HG03095 (cell line): Measurements from ENCODE around the gene RIN1.
"Not testable (repeated sequence)": the region's sequence is repeated elsewhere in the genome, so short reads cannot be mapped to it uniquely, and the experiment has no call there.

Experiments used
- ATAC-seq: cut with Tn5 transposase; IDR thresholded peaks from one replicate; pipeline ENCODE4 v1.9.1; 2021; ENCODE audit warnings: moderate library complexity; ENCODE audit not compliant: unreplicated experiment

Gene RIN1, protein sequence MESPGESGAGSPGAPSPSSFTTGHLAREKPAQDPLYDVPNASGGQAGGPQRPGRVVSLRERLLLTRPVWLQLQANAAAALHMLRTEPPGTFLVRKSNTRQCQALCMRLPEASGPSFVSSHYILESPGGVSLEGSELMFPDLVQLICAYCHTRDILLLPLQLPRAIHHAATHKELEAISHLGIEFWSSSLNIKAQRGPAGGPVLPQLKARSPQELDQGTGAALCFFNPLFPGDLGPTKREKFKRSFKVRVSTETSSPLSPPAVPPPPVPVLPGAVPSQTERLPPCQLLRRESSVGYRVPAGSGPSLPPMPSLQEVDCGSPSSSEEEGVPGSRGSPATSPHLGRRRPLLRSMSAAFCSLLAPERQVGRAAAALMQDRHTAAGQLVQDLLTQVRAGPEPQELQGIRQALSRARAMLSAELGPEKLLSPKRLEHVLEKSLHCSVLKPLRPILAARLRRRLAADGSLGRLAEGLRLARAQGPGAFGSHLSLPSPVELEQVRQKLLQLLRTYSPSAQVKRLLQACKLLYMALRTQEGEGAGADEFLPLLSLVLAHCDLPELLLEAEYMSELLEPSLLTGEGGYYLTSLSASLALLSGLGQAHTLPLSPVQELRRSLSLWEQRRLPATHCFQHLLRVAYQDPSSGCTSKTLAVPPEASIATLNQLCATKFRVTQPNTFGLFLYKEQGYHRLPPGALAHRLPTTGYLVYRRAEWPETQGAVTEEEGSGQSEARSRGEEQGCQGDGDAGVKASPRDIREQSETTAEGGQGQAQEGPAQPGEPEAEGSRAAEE

GRCh38 chr11:66336234-66337102 lies at the start of gene RIN1:
TSS of gene RIN1 (minus strand) at chr11:66336434. CDS start at chr11:66336402, 32 bp downstream.
- no peak for ATAC-seq

GRCh38 chr11:66384316-66384715 lies 48.1 kb upstream of the RIN1 start:
- ATAC-seq = not testable (repeated sequence)

- ATAC-seq = not testable (repeated sequence)
These were observed 44.0 kb upstream of the RIN1 start for GRCh38 chr11:66380264-66380663.

- ATAC-seq = not testable (repeated sequence)
These were observed 37.6 kb upstream of the RIN1 start for GRCh38 chr11:66373690-66374287.

DNA sequence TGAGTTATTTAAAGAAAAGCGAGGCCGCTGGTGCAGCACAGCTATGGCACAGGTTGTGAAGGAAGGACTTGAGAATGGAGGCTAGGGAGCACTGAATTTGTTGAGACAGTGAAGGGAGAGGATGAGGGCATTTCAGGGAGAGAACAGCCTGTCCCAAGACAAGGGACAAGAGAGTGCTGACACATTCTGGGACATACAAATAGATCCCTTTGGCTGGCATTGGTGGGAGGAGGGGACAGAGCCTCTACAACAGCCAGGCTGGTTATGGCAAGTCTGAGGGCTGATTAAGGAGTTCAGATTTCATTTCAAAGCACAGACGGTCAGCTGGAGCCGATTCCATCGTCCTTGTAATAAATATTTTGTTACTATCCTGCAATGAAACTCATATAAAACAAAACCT lies 37.0 kb upstream of the RIN1 start:
- no peak for ATAC-seq

DNA sequence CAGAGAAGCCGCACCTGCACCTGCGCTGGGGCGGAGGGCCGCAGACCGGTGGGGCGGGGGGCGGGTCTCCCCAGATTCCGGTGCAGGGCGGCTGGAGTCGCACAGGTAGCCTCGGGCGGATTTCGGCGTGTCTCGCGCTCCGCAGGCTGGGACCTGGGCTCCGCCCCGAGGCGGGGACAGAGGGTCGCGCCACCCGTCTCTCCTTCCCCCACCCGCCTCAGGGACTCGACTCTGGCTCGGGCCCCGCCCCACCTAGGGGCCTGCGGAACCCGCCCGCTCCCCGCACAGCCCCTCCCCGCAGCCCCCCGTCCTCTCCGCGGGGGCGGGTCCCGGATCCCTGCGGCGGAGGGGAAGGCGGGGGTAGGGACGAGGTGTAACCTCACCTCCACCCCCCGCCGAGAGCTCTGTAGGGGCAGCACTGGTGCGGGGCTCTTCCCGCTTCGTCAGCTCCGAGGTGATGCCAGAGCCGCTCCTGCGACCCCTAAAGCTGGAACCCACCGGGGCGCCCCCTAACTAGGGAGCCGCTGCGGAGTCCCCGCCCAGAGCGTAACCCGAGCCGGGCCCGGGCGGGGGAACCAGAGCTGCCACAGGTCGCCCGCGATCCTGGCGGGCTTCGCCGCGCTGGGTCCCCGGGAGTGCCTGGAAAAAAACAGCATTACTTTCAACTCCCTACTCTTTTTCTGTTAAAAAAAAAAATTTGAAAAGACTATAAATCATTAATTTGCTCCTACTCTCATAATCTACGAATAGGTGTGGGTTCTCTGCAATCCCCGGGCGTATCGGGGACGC lies 35.6 kb upstream of the RIN1 start, which contains the start of gene SLC29A2:
Gene SLC29A2, minus strand, starts transcription at position 134 of the 789 bp plus-strand sequence. CDS start 169 bp downstream, outside the sequence.
- peak; percentile 69 for ATAC-seq

DNA sequence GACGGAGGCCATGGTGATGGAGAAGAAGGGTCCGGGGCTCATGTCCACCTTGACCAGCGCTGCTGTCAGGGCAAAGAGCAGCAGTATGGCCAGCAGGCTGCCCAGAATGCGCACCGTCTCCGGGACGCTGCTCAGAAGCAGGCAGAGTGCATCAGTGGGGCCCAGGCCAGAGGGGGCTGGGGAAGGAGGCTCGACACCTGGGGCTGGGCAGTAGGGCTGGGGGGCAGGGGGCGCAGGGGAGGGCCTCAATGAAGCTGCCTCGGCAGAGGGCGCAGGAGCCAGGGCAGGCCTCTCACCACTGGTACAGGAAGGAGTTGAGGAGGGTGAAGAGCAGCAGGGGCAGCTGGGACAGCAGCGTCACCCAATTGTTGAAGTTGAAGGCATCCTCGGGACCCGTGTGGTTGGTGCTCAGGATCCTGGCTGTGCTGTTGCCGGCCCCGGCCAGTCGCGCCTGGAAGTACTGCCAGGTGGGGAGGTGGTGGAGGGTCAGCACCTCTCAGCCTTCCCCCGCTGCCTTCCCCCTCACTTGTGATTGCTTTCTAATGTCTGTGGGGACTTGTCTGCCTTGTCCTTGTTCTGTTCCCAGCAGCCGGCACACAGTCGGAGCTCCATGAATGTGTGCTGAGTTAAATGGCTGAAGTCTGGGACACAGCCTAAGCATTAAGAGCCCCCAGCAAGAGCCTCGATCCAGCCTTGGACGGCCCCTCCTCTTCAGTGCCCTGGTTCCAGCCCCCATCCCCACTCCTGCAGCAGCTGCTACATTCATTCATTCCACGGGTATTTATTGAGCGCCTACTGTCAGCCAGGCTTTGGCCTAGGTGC lies 33.0 kb upstream of the RIN1 start:
- no peak for ATAC-seq

DNA sequence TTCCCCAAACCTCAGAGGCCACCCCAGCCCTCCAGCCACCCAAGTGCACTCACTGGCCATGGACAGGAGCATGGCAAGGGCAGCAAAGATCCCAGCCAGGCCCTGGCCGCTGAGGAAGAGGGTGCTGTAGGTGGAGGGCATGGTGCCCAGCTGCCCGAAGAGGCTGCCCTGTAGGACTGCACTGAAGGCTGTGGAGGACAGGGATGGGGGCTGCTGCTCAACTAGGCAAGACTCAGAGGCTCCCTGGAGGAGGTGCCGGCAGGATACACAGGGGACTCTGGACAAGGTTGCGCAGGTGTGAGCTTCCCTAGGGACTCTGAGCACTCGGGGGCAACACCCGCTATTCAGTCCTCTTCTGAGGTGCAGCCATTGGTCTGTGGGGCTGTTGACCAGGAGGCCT lies 32.2 kb upstream of the RIN1 start:
- ATAC-seq = no peak

DNA sequence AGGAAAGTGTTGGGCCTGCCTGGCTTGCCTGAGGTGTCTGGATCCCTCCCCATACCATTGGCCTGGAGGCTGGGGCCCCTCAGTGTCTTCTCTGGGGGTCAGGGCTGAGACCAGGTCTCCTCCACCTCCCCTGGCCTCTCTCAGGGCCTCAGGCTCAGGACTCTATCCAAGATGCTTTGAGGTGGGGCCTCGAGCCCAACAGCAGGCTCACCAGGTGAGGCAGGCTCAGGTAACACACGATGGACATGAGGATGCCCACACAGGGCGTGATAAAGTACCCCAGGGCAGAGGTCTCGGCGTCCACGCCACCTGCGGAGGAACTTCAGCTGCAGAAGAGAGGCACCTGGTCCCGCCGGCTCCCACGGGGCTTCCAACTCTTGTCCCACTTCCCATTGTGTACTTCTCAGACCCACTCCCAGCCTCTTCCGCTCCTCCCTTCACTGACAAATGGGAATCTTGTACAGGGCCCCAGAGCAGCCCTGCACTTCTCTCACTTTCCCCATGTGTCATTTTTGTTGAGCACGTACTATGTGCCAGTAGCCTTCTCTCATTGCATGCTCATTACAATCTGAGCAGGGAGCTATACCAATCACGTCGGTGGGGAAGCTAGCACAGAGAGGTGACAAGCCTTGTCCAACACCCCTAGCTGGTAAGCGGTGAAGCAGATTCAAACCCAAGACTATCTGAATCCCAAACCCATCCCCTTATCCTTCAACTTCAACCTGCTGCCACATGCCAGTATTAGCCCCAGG lies 31.5 kb upstream of the RIN1 start:
- ATAC-seq = no peak

- ATAC-seq = no peak
These were observed 30.7 kb upstream of the RIN1 start for GRCh38 chr11:66366844-66367477.

- no peak for ATAC-seq
These were observed 29.7 kb upstream of the RIN1 start for GRCh38 chr11:66365711-66366619.

GRCh38 chr11:66365166-66365565 lies 28.9 kb upstream of the RIN1 start:
- no peak for ATAC-seq

GRCh38 chr11:66363805-66364535 lies 27.7 kb upstream of the RIN1 start:
- no peak for ATAC-seq

DNA sequence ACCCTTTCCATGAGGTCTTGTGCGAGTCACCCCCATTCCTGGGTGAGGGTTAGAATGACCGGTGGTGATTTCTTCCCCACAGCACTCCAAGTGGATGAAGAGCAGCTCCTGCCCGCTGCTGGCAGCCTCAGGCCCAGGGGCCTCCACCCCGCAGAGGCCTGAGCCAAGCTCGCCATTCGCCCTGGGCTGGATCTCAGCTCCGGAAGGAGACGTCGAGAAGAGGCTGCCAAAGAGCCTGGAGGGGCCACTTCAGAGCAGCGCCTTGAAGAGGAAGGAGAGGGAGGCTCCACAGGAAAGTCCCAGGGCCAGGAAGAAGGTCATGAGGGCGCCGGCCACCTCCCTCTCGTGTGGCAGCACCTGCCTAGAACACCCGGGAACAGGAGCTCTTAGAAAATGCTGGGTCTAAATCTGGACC lies 27.0 kb upstream of the RIN1 start:
- no peak for ATAC-seq

DNA sequence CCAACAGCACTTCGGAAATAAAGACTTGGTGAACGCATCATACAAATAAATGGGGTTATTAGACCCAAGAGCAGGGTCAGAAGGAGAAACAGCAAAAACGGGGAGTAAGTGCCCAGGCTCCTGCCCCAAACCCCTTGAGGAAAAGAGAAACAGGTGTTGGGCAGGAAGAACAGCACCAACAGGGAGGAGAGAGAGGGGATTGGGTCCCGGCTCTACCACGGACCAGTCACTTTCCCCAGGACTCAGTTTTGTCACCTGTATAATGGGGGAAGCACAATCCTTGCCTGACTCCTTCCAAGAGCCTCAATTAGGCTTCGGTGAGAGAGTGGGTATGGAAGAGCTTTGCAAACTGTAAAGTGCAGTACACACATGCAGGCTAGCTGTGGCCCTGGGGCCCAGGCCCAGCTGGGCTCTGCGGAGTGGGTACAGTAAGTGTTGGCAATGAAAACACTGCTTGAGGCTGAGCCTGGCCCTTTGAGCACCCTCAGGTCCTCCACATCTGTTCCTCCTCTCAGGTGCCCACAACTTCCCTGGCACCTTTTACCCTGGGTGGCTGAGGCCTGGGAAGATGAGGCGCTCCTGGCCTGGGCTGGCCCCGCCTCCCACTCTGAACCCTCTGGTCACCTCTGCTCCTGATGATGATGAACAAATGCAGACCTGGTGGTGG lies 26.4 kb upstream of the RIN1 start:
- no peak for ATAC-seq
